CD4-positive, CD25-positive, alpha-beta regulatory T cell (primary cell): ENCODE measurements around the gene FBXO47. TPM values are rescaled to one million over a fixed set of nuclear protein-coding genes. Genes with fewer than 3 reads are reported as not detected.

Source experiments
- ATAC-seq, 2 donors: fragments of 150-1000 bp; cut with Tn5 transposase; one replicate each; pipeline ENCODE4 v1.10.0; 2021; ENCODE audit warnings: low read depth in 2 of 2, moderate number of reproducible peaks in 2 of 2, moderate library complexity in 1 of 2
- DNase-seq, 3 donors: peaks; one replicate each; pipeline versions ENCODE4 v3.0.0 to v3.0.0-alpha.2; 2012 to 2022; ENCODE audit warnings: mixed read lengths in 1 of 3
- H3K27ac ChIP-seq: one replicate; pipeline ENCODE4 v1.7.0; 2013; ENCODE audit warnings: mild to moderate bottlenecking, low read length; ENCODE audit not compliant: insufficient read depth, poor library complexity, severe bottlenecking
- H3K27me3 ChIP-seq: one replicate; pipeline ENCODE4 v1.7.0; 2013; ENCODE audit warnings: low read length; ENCODE audit not compliant: control insufficient read depth, insufficient read depth
- H3K36me3 ChIP-seq: one replicate; pipeline ENCODE4 v1.7.0; 2013; ENCODE audit warnings: mild to moderate bottlenecking, low read length, moderate library complexity; ENCODE audit not compliant: control insufficient read depth, insufficient read depth
- H3K4me1 ChIP-seq: 2 replicates; pipeline ENCODE4 v1.7.0; 2013; ENCODE audit warnings: mild to moderate bottlenecking, low read length; ENCODE audit not compliant: insufficient read depth, control insufficient read depth, poor library complexity, severe bottlenecking
- H3K4me3 ChIP-seq: one replicate; pipeline ENCODE4 v1.7.0; 2013; ENCODE audit warnings: low read depth, mild to moderate bottlenecking, low read length, moderate library complexity
- H3K9me3 ChIP-seq, 2 experiments: 1 replicate in 1 of 2; 2 replicates in 1 of 2; pipeline ENCODE4 v1.7.0; 2013; ENCODE audit warnings: low read length in 2 of 2, mild to moderate bottlenecking in 1 of 2, moderate library complexity in 1 of 2; ENCODE audit not compliant: control insufficient read depth in 2 of 2
- H3K27ac Mint-ChIP-seq, 3 donors: one replicate each; pipeline ENCODE4 v1.8.0; 2020 to 2022; ENCODE audit warnings: mild to moderate bottlenecking in 3 of 3, mixed read lengths in 3 of 3, moderate library complexity in 2 of 3
- H3K27me3 Mint-ChIP-seq: one replicate; pipeline ENCODE4 v1.8.0; 2022; ENCODE audit warnings: mild to moderate bottlenecking, mixed read lengths
- H3K36me3 Mint-ChIP-seq: one replicate; pipeline ENCODE4 v1.8.0; 2020; ENCODE audit warnings: mixed read lengths
- H3K4me1 Mint-ChIP-seq, 4 donors: one replicate each; pipeline ENCODE4 v1.8.0; 2020 to 2022; ENCODE audit warnings: mixed read lengths in 4 of 4, mild to moderate bottlenecking in 1 of 4
- H3K4me3 Mint-ChIP-seq, 4 donors: one replicate each; pipeline ENCODE4 v1.8.0; 2020 to 2022; ENCODE audit warnings: mild to moderate bottlenecking in 4 of 4, mixed read lengths in 4 of 4, moderate library complexity in 3 of 4
- H3K9me3 Mint-ChIP-seq, 7 donors: one replicate each; pipeline ENCODE4 v1.8.0; 2020 to 2022; ENCODE audit warnings: mixed read lengths in 7 of 7, mild to moderate bottlenecking in 3 of 7, moderate library complexity in 2 of 7
- polyA plus RNA-seq, 4 donors: library from polyadenylated mRNA; unstranded; fragments of 300-500 nt; fragmentation: Illumina TruSeq; gene quantifications; one replicate each; pipeline ENCODE4 v1.2.3, GENCODE V29; 2021
- total RNA-seq: library from RNA; stranded (reverse); gene quantifications from one replicate; pipeline ENCODE4 v1.2.3, GENCODE V29; 2022

FBXO47 gene
- total and polyA plus RNA-seq, 5 donors from 2014 or later = not detected

DNA sequence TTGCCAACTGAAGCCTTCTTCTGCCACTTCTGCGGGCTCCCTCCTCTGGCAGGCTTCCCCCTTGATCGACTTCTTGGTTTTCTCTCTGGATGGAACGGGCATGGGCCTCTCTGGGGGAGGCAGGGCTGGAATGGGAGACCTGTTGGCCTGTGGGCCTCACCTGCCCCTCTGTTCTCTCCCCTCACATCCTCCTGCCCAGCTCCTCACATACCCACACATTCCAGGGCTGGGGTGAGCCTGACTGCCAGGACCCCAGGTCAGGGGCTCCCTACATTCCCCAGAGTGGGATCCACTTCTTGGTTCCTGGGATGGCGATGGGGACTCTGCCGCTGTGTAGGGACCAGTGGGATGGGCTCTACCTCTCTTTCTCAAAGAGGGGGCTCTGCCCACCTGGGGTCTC is 48.3 kb downstream of the FBXO47 start:
- Histone ChIP-seq H3K36me3 (peaks cover 63% of the 10 kb centered on the region), H3K27me3 (no peaks in the 10 kb centered on the region), H3K4me1 (no peaks in the 10 kb centered on the region), H3K9me3 (no peaks in the 10 kb centered on the region), H3K4me3 (no peak overlapping the region), H3K27ac (no peak overlapping the region)
- DNase-seq (no peak), ATAC-seq (no peak)
- H3K27ac Mint-ChIP-seq = no peak overlapping the region
- no peaks in the 10 kb centered on the region for H3K9me3 Mint-ChIP-seq
- no peak overlapping the region for H3K4me3 Mint-ChIP-seq
- H3K27me3 Mint-ChIP-seq = no peaks in the 10 kb centered on the region
- H3K4me1 Mint-ChIP-seq = peaks cover 0 to 23% (median 3%) of the 10 kb centered on the region in 4 donors
- peaks cover 30% of the 10 kb centered on the region for H3K36me3 Mint-ChIP-seq

- Histone ChIP-seq H3K36me3 (peaks cover 67% of the 10 kb centered on the region), H3K27me3 (no peaks in the 10 kb centered on the region), H3K4me1 (no peaks in the 10 kb centered on the region), H3K27ac (no peak overlapping the region), H3K9me3 (no peaks in the 10 kb centered on the region), H3K4me3 (no peak overlapping the region)
- no peak overlapping the region for H3K4me3 Mint-ChIP-seq
- no peak for DNase-seq
- no peak overlapping the region for H3K27ac Mint-ChIP-seq
- peaks cover 0 to 20% (median 3%) of the 10 kb centered on the region in 4 donors for H3K4me1 Mint-ChIP-seq
- no peak for ATAC-seq
- H3K27me3 Mint-ChIP-seq = no peaks in the 10 kb centered on the region
- H3K9me3 Mint-ChIP-seq = no peaks in the 10 kb centered on the region
- H3K36me3 Mint-ChIP-seq = peaks cover 30% of the 10 kb centered on the region
These were observed 48.9 kb downstream of the FBXO47 start for GRCh38 chr17:38918129-38918913.

DNA sequence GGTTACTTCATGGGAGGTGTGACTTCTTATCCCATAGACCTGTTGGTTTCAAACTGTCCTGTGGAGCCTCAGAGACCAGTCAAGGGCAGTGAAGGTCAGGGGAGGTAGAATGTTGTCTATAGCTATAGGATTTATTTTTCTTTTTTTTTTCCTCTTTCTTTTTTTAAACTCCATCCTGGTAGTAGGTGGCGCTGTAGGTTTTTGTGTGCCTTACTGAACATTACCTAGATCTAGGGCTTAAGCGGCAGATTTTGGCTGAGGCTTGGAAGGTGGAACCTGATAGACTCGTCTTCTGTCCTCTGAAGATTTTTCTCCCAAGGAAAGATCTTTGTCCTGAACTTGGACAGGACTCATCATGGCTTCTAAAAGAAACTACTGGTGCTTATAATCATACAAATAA is 49.9 kb downstream of the FBXO47 start:
- H3K36me3 Mint-ChIP-seq = peaks cover 30% of the 10 kb centered on the region
- H3K27me3 Mint-ChIP-seq = no peaks in the 10 kb centered on the region
- no peaks in the 10 kb centered on the region for H3K9me3 Mint-ChIP-seq
- ATAC-seq (no peak), DNase-seq (no peak)
- Histone ChIP-seq H3K9me3 (no peaks in the 10 kb centered on the region), H3K27me3 (no peaks in the 10 kb centered on the region), H3K27ac (no peak overlapping the region), H3K4me1 (no peaks in the 10 kb centered on the region), H3K36me3 (peaks cover 73% of the 10 kb centered on the region), H3K4me3 (no peak overlapping the region)
- no peak overlapping the region for H3K4me3 Mint-ChIP-seq
- peaks cover 0 to 20% (median 3%) of the 10 kb centered on the region in 4 donors for H3K4me1 Mint-ChIP-seq
- H3K27ac Mint-ChIP-seq = peak overlapping the region in 2 of 3 donors; percentile 51 to 69

DNA sequence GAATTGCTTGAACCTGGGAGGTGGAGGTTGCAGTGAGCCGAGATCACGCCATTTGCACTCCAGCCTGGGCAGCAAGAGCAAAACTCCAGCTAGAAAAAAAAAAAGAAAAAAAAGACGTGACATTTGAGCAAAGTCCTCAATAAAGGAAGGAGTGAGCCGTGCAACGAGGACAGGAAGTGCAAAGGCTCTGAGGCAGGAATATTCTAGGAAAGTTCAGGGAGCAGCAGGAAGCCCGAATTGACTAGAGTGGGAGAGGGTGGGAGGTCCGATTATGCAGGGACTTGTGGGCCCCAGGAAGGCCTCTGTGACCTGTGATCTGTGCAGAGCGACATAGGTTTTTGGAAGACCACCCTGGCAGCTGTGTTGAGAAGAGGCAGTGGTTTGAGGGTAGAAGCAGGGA is 50.4 kb downstream of the FBXO47 start:
- Mint-ChIP-seq H3K36me3 (peaks cover 30% of the 10 kb centered on the region), H3K9me3 (no peaks in the 10 kb centered on the region), H3K4me3 (no peak overlapping the region), H3K27ac (peak overlapping the region in 2 of 3 donors; percentile 51 to 69), H3K27me3 (no peaks in the 10 kb centered on the region), H3K4me1 (peaks cover 0 to 16% (median 3%) of the 10 kb centered on the region in 4 donors)
- no peaks in the 10 kb centered on the region for H3K9me3 ChIP-seq
- H3K4me3 ChIP-seq = no peak overlapping the region
- peaks cover 73% of the 10 kb centered on the region for H3K36me3 ChIP-seq
- no peaks in the 10 kb centered on the region for H3K27me3 ChIP-seq
- H3K4me1 ChIP-seq = no peaks in the 10 kb centered on the region
- ATAC-seq = no peak
- DNase-seq = no peak
- H3K27ac ChIP-seq = no peak overlapping the region

DNA sequence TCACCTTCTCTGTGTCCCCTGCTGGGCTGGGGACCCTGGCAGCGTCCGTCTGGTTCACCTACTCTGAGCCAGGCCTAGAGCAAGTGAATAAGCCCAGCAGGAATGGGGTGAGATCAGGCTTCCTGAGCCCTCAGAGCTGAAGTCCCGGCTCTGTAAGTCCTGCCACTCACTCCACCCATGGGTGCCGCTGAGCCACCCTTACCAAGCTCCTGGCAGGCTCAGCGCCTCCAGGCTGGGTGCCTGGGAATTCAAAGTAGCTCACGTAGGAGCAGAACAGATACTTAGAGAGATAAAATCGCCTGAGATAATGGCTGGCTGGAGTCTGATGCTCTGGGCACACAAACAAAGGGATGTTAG is 51.6 kb downstream of the FBXO47 start:
- no peaks in the 10 kb centered on the region for H3K27me3 ChIP-seq
- H3K9me3 ChIP-seq = no peaks in the 10 kb centered on the region
- H3K36me3 Mint-ChIP-seq = peaks cover 30% of the 10 kb centered on the region
- peak overlapping the region in 1 of 3 donors; percentile 35 for H3K27ac Mint-ChIP-seq
- no peak for DNase-seq
- H3K4me1 Mint-ChIP-seq = peaks cover 0 to 10% (median 3%) of the 10 kb centered on the region in 4 donors
- H3K9me3 Mint-ChIP-seq = no peaks in the 10 kb centered on the region
- no peak overlapping the region for H3K27ac ChIP-seq
- no peak overlapping the region for H3K4me3 ChIP-seq
- no peaks in the 10 kb centered on the region for H3K4me1 ChIP-seq
- peaks cover 76% of the 10 kb centered on the region for H3K36me3 ChIP-seq
- no peak overlapping the region for H3K4me3 Mint-ChIP-seq
- ATAC-seq = no peak
- H3K27me3 Mint-ChIP-seq = no peaks in the 10 kb centered on the region

DNA sequence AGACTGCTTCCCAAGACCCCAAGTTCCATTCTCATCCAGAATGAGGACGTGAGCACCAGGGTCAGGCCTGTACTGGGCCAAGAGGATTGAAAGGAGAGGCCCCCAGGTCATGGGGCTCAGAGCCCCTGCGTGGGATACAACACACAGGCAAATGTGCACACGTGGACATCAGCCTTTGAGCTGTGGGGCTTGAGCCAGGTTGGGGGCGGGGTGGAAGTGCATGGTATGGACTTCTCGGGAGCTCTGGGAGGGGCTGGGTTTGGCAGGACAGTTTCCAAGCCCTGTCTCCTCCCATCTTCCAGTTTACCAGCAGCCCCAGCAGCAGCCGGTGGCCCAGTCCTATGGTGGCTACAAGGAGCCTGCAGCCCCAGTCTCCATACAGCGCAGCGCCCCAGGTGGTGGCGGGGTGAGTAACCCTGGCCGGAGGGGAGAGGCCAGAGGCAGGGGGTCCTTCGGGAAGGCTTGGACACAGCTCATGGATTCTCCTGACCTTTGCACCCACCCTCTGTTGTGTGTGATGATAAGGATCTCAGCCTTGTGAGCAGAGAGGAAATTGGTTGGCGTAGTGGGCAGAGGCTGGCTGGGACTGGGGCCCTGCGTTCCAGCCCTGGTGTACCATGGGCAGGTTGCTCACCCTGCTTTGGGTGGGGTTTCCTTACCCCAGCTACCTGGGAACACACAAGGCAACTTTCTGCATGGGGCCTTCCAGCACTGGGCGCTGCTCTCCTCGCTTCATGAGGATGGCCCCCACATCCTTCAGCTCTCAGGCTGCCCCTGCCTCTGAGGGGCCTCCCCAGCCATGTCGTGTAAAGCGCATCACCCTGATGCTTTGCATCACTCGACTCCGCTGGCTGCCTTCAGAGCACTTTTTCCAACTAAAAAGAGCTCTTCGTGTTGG is 52.2 kb downstream of the FBXO47 start:
- Mint-ChIP-seq H3K4me3 (no peak overlapping the region), H3K36me3 (peaks cover 26% of the 10 kb centered on the region), H3K9me3 (no peaks in the 10 kb centered on the region), H3K27ac (peak overlapping the region in 1 of 3 donors; percentile 88), H3K4me1 (peaks cover 0 to 7% (median 3%) of the 10 kb centered on the region in 4 donors), H3K27me3 (no peaks in the 10 kb centered on the region)
- Histone ChIP-seq H3K4me3 (no peak overlapping the region), H3K27ac (no peak overlapping the region), H3K4me1 (no peaks in the 10 kb centered on the region), H3K27me3 (no peaks in the 10 kb centered on the region), H3K36me3 (peaks cover 74% of the 10 kb centered on the region), H3K9me3 (no peaks in the 10 kb centered on the region)
- ATAC-seq (no peak), DNase-seq (no peak)

- DNase-seq = no peak
- ATAC-seq = no peak
- Histone ChIP-seq H3K4me1 (peaks cover 10% of the 10 kb centered on the region), H3K36me3 (peaks cover 59% of the 10 kb centered on the region), H3K4me3 (no peak overlapping the region), H3K9me3 (no peaks in the 10 kb centered on the region), H3K27me3 (no peaks in the 10 kb centered on the region), H3K27ac (no peak overlapping the region)
- H3K27me3 Mint-ChIP-seq = no peaks in the 10 kb centered on the region
- H3K36me3 Mint-ChIP-seq = peaks cover 15% of the 10 kb centered on the region
- H3K9me3 Mint-ChIP-seq = no peaks in the 10 kb centered on the region
- peaks cover 3 to 25% (median 5%) of the 10 kb centered on the region in 4 donors for H3K4me1 Mint-ChIP-seq
- H3K27ac Mint-ChIP-seq = peak overlapping the region in 2 of 3 donors; percentile 20 to 69
- H3K4me3 Mint-ChIP-seq = no peak overlapping the region
These were observed 54.9 kb downstream of the FBXO47 start for GRCh38 chr17:38912221-38912813.
